Measurements from ENCODE around the gene OPRM1. TPM values are rescaled to one million over a fixed set of nuclear protein-coding genes. Genes with fewer than 3 reads are reported as not detected.

The OPRM1 gene
- total RNA-seq, 1 donor, result not detected

DNA sequence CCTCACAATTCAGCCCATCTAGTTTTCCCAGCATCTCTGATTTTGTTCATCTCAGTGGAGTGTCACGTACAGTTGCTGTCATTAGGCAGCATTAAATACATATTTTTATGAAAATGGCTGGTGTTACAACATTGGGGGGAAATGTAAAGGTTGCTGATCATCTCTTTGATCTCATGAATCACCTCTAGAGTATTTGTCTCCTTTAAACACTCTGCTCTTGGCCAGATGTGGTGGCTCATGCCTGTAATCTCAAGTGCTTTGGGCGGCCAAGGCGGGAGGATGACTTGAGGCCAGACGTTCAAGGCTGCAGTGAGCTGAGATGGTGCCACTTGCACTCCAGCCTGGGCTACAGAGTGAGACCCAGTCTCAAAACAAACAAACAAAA lies 189.5 kb downstream of the OPRM1 start:
- H3K27ac ChIP-seq (ENCODE audit: low read depth, low read length), result no peak overlapping the region
- no peaks in the 10 kb centered on the region for H3K9me3 ChIP-seq (ENCODE audit: low read depth, low read length)
- no peaks in the 10 kb centered on the region for H4K20me1 ChIP-seq (ENCODE audit: insufficient read depth, low read length)
- H2AFZ ChIP-seq (ENCODE audit: low read length), result no peak overlapping the region
- H3K27me3 ChIP-seq (ENCODE audit: insufficient read depth, low read length), result no peaks in the 10 kb centered on the region
- no peak for DNase-seq (ENCODE audit: insufficient read length, low spot score, missing footprints)
- H3K4me3 ChIP-seq (ENCODE audit: insufficient read depth, low read length), result no peak overlapping the region
- H3K4me2 ChIP-seq (ENCODE audit: insufficient read depth, low read length), result no peak overlapping the region
- no peaks in the 10 kb centered on the region for H3K36me3 ChIP-seq (ENCODE audit: insufficient read depth, low read length)
- TF ChIP-seq, protein P1, sequence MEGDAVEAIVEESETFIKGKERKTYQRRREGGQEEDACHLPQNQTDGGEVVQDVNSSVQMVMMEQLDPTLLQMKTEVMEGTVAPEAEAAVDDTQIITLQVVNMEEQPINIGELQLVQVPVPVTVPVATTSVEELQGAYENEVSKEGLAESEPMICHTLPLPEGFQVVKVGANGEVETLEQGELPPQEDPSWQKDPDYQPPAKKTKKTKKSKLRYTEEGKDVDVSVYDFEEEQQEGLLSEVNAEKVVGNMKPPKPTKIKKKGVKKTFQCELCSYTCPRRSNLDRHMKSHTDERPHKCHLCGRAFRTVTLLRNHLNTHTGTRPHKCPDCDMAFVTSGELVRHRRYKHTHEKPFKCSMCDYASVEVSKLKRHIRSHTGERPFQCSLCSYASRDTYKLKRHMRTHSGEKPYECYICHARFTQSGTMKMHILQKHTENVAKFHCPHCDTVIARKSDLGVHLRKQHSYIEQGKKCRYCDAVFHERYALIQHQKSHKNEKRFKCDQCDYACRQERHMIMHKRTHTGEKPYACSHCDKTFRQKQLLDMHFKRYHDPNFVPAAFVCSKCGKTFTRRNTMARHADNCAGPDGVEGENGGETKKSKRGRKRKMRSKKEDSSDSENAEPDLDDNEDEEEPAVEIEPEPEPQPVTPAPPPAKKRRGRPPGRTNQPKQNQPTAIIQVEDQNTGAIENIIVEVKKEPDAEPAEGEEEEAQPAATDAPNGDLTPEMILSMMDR (IDR thresholded peaks at IDR 0.05; ENCODE audit: extremely low read depth, low read depth, low read length), result no peak
- H3K79me2 ChIP-seq (ENCODE audit: insufficient read depth, low read length), result no peaks in the 10 kb centered on the region
- H3K4me1 ChIP-seq (ENCODE audit: insufficient read depth, low read length), result no peaks in the 10 kb centered on the region

DNA sequence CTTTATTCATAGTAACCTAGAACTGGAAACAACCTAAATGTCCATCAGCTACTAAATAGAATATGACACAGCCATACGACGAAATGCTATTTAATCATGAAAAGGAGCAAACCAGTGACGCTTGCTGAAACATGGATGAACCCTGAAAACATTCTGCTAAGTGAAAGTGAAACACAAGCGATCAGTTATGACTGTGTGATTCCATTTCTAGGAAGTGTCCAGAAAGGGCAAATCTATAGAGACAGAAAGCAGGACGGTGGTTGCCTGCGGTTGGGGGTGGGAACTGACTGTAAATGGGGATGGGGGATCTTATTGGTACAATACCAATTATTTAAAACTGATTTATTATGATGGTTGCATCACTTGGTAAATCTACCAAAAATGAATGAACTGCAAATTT lies 190.7 kb downstream of the OPRM1 start:
- Histone ChIP-seq H3K27me3 (ENCODE audit: insufficient read depth, low read length) (no peaks in the 10 kb centered on the region), H4K20me1 (ENCODE audit: insufficient read depth, low read length) (no peaks in the 10 kb centered on the region), H3K4me3 (ENCODE audit: insufficient read depth, low read length) (no peak overlapping the region), H3K9me3 (ENCODE audit: low read depth, low read length) (no peaks in the 10 kb centered on the region), H3K4me2 (ENCODE audit: insufficient read depth, low read length) (no peak overlapping the region), H2AFZ (ENCODE audit: low read length) (no peak overlapping the region), H3K79me2 (ENCODE audit: insufficient read depth, low read length) (no peaks in the 10 kb centered on the region), H3K27ac (ENCODE audit: low read depth, low read length) (no peak overlapping the region), H3K36me3 (ENCODE audit: insufficient read depth, low read length) (no peaks in the 10 kb centered on the region), H3K4me1 (ENCODE audit: insufficient read depth, low read length) (no peaks in the 10 kb centered on the region)
- TF ChIP-seq, protein P1 (IDR thresholded peaks at IDR 0.05; ENCODE audit: extremely low read depth, low read depth, low read length), result no peak
- no peak for DNase-seq (ENCODE audit: insufficient read length, low spot score, missing footprints)

DNA sequence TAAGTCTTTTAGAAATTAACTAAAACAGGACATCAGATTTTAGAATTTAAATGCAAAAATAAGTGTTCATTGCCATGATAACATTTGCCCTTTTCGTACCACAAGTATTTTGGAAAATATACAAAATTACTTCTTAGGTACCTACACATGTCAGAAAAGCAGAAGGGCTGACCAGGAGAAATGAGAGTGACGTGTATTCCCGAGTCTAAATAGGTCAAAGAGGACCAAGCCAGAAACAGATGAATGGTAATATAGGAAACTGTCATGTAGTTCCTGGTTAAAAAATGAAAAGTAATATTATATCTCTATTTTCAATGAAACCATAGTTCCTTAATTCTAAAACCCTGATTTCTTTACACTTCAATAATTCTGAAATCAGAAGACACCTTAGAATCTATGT lies 191.4 kb downstream of the OPRM1 start:
- no peak overlapping the region for H3K27ac ChIP-seq (ENCODE audit: low read depth, low read length)
- H3K79me2 ChIP-seq (ENCODE audit: insufficient read depth, low read length), result no peaks in the 10 kb centered on the region
- no peak overlapping the region for H3K4me3 ChIP-seq (ENCODE audit: insufficient read depth, low read length)
- DNase-seq (ENCODE audit: insufficient read length, low spot score, missing footprints), result peak; percentile 4
- no peaks in the 10 kb centered on the region for H3K4me1 ChIP-seq (ENCODE audit: insufficient read depth, low read length)
- TF ChIP-seq, protein P1 (IDR thresholded peaks at IDR 0.05; ENCODE audit: extremely low read depth, low read depth, low read length), result no peak
- no peak overlapping the region for H2AFZ ChIP-seq (ENCODE audit: low read length)
- no peaks in the 10 kb centered on the region for H4K20me1 ChIP-seq (ENCODE audit: insufficient read depth, low read length)
- no peaks in the 10 kb centered on the region for H3K9me3 ChIP-seq (ENCODE audit: low read depth, low read length)
- H3K36me3 ChIP-seq (ENCODE audit: insufficient read depth, low read length), result no peaks in the 10 kb centered on the region
- H3K27me3 ChIP-seq (ENCODE audit: insufficient read depth, low read length), result no peaks in the 10 kb centered on the region
- H3K4me2 ChIP-seq (ENCODE audit: insufficient read depth, low read length), result no peak overlapping the region

DNA sequence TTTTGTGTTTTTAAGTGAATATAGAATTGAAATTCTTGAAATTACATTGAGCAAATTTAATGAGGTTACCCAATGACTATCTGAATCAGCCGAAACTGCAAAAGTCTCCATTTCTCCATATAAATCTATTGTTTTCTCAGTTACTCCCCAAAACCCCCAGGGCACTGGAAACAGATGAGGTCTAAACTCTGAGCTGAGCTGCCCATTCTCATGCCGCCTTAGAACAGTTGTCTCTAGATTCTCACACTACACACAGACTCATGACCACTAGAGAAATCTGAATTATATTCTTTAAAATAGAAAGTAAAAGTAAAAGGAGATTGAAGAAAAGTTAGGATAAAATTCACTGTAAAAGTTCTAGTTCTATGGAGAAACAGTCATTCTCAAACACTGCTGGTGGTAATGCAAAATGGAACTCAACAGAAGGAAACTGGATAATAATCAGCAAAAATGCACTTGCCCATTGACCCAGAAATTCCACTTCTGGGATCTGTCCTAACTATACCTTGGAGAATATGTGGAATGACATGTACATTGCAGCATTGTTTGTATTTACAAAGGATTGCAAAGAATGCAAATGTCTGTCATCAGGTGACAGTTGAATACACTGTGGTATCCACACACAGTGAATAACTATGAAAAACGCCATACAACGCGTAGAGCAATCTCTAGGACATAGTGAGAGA lies 192.0 kb downstream of the OPRM1 start:
- Histone ChIP-seq H3K4me1 (ENCODE audit: insufficient read depth, low read length) (no peaks in the 10 kb centered on the region), H3K79me2 (ENCODE audit: insufficient read depth, low read length) (no peaks in the 10 kb centered on the region), H3K4me3 (ENCODE audit: insufficient read depth, low read length) (no peak overlapping the region), H3K36me3 (ENCODE audit: insufficient read depth, low read length) (no peaks in the 10 kb centered on the region), H2AFZ (ENCODE audit: low read length) (peak overlapping the region; percentile 42), H3K9me3 (ENCODE audit: low read depth, low read length) (no peaks in the 10 kb centered on the region), H4K20me1 (ENCODE audit: insufficient read depth, low read length) (no peaks in the 10 kb centered on the region), H3K4me2 (ENCODE audit: insufficient read depth, low read length) (no peak overlapping the region), H3K27me3 (ENCODE audit: insufficient read depth, low read length) (no peaks in the 10 kb centered on the region), H3K27ac (ENCODE audit: low read depth, low read length) (no peak overlapping the region)
- no peak for DNase-seq (ENCODE audit: insufficient read length, low spot score, missing footprints)
- TF ChIP-seq, protein P1 (IDR thresholded peaks at IDR 0.05; ENCODE audit: extremely low read depth, low read depth, low read length), result no peak

Measured in osteoblast (primary cell).